ENCODE measurements around the gene NFIB. TPM values are rescaled to one million over a fixed set of nuclear protein-coding genes. Genes with fewer than 3 reads are reported as not detected.

Gene NFIB
- total RNA-seq, 2 donors from 2014 or later: 131 to 165 TPM

DNA sequence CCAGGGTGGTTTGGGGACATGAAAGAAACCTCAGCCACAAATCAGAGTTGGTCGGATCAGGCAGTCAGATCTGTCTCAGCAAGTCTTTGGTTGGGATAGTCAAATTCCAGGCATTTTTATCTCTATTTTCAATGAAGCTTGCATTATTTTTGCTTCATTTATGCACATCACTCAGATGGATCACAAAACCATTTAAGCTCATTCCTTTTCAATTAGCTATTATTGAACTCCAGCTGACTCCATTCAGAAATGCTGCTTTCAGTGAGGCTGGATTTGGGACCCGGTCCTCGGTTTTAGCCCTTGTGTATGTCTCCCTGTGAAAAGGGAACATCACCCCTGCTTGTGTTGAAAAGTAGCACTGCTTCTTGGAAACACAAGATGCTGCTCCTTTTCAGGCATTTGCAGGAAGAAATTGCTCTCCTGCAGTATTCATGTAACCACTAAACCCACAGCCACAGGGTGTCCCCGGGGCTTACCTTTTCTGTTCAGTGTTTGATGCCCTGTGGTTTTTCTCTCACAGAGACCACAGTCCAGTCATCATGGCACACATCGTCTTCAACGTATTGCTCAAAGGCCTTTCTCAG lies 232.9 kb downstream of the NFIB start:
- Histone ChIP-seq H3K27me3 (replicated peaks; ENCODE audit: insufficient read depth) (no peaks in the 10 kb centered on the region), H3K9me3 (no peaks in the 10 kb centered on the region), H3K4me3 (no peak overlapping the region), H3K4me1 (replicated peaks) (no peaks in the 10 kb centered on the region), H3K27ac (no peak overlapping the region), H3K36me3 (no peaks in the 10 kb centered on the region)
- intact Hi-C loops (cut with DNase I): no loop called here
- TF ChIP-seq POLR2A (IDR thresholded peaks at IDR 0.05) (no peak), POLR2AphosphoS5 (IDR thresholded peaks at IDR 0.05) (no peak)
- TF ChIP-seq, protein P1, sequence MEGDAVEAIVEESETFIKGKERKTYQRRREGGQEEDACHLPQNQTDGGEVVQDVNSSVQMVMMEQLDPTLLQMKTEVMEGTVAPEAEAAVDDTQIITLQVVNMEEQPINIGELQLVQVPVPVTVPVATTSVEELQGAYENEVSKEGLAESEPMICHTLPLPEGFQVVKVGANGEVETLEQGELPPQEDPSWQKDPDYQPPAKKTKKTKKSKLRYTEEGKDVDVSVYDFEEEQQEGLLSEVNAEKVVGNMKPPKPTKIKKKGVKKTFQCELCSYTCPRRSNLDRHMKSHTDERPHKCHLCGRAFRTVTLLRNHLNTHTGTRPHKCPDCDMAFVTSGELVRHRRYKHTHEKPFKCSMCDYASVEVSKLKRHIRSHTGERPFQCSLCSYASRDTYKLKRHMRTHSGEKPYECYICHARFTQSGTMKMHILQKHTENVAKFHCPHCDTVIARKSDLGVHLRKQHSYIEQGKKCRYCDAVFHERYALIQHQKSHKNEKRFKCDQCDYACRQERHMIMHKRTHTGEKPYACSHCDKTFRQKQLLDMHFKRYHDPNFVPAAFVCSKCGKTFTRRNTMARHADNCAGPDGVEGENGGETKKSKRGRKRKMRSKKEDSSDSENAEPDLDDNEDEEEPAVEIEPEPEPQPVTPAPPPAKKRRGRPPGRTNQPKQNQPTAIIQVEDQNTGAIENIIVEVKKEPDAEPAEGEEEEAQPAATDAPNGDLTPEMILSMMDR (IDR thresholded peaks at IDR 0.05): no peak
- DNase-seq (ENCODE audit: low spot score): no peak
- WGBS: 36% methylated on average over 6 of the region's 6 CpGs

DNA sequence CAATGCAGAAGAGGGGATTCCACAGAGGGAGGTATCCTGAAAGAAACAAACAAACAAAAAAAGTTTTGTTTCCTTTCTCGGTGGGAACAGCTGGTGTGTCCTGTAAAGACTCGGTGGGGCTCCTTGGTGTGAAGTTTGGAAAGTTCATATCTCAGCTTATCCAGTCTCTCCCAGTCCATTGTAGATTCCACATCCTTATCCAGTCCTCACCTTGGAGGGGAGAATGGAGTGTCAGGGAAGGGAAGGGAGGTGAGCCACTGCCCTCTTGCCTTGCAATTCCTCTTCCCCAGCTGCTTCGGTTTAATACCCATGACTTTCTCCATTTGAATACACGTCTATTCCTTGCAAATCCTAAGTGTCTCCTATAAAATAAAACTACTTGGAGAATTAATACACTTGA lies 234.5 kb downstream of the NFIB start:
- H3K36me3 ChIP-seq: no peaks in the 10 kb centered on the region
- no peak for TF ChIP-seq POLR2AphosphoS5 (IDR thresholded peaks at IDR 0.05)
- TF ChIP-seq POLR2A (IDR thresholded peaks at IDR 0.05): no peak
- TF ChIP-seq, protein P1 (IDR thresholded peaks at IDR 0.05): no peak
- no peaks in the 10 kb centered on the region for H3K27me3 ChIP-seq (replicated peaks; ENCODE audit: insufficient read depth)
- intact Hi-C loops (cut with DNase I): no loop called here
- no peak for DNase-seq (ENCODE audit: low spot score)
- no peaks in the 10 kb centered on the region for H3K9me3 ChIP-seq
- no peak overlapping the region for H3K4me3 ChIP-seq
- WGBS: 75% methylated on average over 4 of the region's 4 CpGs
- H3K27ac ChIP-seq: no peak overlapping the region
- no peaks in the 10 kb centered on the region for H3K4me1 ChIP-seq (replicated peaks)

DNA sequence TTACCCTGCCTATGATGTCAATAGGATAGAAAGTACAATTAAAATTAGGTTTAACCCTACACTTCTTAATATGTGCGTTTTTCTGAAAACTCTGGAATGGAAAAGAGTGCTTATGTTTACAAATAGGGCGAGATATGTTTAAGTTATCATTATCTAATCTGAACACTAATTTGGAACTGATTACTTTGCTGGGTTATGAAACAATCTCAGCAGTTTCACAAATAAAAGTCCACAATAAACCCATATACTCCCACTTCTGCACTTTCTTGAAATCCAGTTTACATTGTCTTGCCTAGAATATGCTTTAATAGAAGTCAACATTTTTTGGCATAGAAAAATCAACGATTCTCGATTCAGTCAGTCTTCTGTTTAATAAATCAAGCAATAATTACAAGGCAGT lies 236.3 kb downstream of the NFIB start:
- DNase-seq (ENCODE audit: low spot score): no peak
- 41% methylated on average over 4 of the region's 4 CpGs for WGBS
- no peak for TF ChIP-seq POLR2AphosphoS5 (IDR thresholded peaks at IDR 0.05)
- TF ChIP-seq POLR2A (IDR thresholded peaks at IDR 0.05): no peak
- TF ChIP-seq, protein P1 (IDR thresholded peaks at IDR 0.05): no peak

DNA sequence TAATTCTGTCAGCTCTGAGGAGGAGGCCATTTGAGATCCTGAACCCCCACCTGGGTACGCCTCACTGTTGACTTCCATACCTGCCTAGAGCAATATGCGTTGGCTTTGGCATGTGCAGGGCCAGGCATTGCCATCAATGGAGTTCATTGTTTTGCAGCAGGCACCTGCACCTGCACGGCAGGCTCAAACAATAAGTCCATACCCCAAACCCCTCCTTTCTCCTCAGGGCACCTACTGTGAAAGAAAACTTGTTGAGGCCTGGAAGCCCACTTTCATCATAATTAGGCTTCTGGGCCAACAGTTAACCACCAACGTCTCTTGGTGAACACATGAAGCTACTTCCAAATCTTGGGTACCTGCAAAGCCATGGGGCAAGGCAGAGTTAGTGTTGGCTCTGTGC lies 238.7 kb downstream of the NFIB start:
- Histone ChIP-seq H3K27me3 (replicated peaks; ENCODE audit: insufficient read depth) (no peaks in the 10 kb centered on the region), H3K4me3 (no peak overlapping the region), H3K27ac (no peak overlapping the region), H3K36me3 (no peaks in the 10 kb centered on the region), H3K9me3 (no peaks in the 10 kb centered on the region), H3K4me1 (replicated peaks) (no peaks in the 10 kb centered on the region)
- WGBS: 55% methylated on average over 4 of the region's 4 CpGs
- no peak for DNase-seq (ENCODE audit: low spot score)
- TF ChIP-seq POLR2A (IDR thresholded peaks at IDR 0.05): no peak
- TF ChIP-seq, protein P1 (IDR thresholded peaks at IDR 0.05): no peak
- TF ChIP-seq POLR2AphosphoS5 (IDR thresholded peaks at IDR 0.05): no peak
- intact Hi-C loops (cut with DNase I): no loop called here

More for the DNA sequence above, 236.3 kb downstream of the NFIB start:
- intact Hi-C loops (cut with DNase I): no loop called here
- H3K27me3 ChIP-seq (replicated peaks; ENCODE audit: insufficient read depth): no peaks in the 10 kb centered on the region
- no peaks in the 10 kb centered on the region for H3K9me3 ChIP-seq
- no peak overlapping the region for H3K27ac ChIP-seq
- no peaks in the 10 kb centered on the region for H3K36me3 ChIP-seq
- H3K4me1 ChIP-seq (replicated peaks): no peaks in the 10 kb centered on the region
- no peak overlapping the region for H3K4me3 ChIP-seq

DNA sequence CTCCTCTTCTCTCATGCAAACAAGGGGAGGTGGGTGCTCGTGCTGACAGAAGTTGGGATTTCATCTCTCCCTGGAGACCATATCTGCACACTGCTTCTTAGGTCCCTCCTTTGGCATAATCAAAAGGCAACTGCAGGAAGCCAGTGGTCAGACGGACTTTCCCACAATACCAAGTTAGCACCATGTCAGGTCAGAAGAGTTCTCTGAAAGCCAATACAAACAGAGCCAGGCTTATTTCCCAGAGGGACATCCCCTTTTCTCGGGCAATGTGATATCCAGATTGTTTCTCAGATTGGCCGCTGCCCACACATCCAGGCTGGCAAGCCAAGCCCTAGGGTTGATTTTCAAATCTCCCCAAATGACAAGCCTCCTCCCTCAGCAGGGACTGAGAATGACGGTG lies 241.1 kb downstream of the NFIB start:
- intact Hi-C loops (cut with DNase I): no loop called here
- Histone ChIP-seq H3K36me3 (no peaks in the 10 kb centered on the region), H3K27ac (no peak overlapping the region), H3K27me3 (replicated peaks; ENCODE audit: insufficient read depth) (no peaks in the 10 kb centered on the region), H3K9me3 (no peaks in the 10 kb centered on the region), H3K4me3 (no peak overlapping the region), H3K4me1 (replicated peaks) (no peaks in the 10 kb centered on the region)
- TF ChIP-seq POLR2AphosphoS5 (IDR thresholded peaks at IDR 0.05): no peak
- TF ChIP-seq, protein P1 (IDR thresholded peaks at IDR 0.05): no peak
- no peak for TF ChIP-seq POLR2A (IDR thresholded peaks at IDR 0.05)
- DNase-seq (ENCODE audit: low spot score): no peak
- WGBS: 65% methylated on average over 5 of the region's 5 CpGs
